Activated T-helper 2 cell treated with anti-CD3 and anti-CD28 coated beads, Interferon-gamma antibody, Interleukin-2, Interleukin-4, amounts not matched to agents 10 μg/mL and 5 μg/mL and 100 μg/mL, durations not matched to agents 14 hours and 24 hours and 36 hours (primary cell): ENCODE measurements around the gene RHOU. TPM values are rescaled to one million over a fixed set of nuclear protein-coding genes. Genes with fewer than 3 reads are reported as not detected.

Source experiments
- DNase-seq: peaks from one replicate; pipeline ENCODE4 v3.0.0; 2021; ENCODE audit warnings: low spot score
- H3K27ac Mint-ChIP-seq: one replicate; pipeline ENCODE4 v1.8.0; 2021; ENCODE audit warnings: mixed read lengths
- H3K27me3 Mint-ChIP-seq: one replicate; pipeline ENCODE4 v1.8.0; 2021; ENCODE audit warnings: low read depth, mixed read lengths
- H3K36me3 Mint-ChIP-seq: one replicate; pipeline ENCODE4 v1.8.0; 2021; ENCODE audit warnings: low read depth, mixed read lengths
- H3K4me1 Mint-ChIP-seq: one replicate; pipeline ENCODE4 v1.8.0; 2021; ENCODE audit warnings: low read depth, mixed read lengths
- H3K4me3 Mint-ChIP-seq: one replicate; pipeline ENCODE4 v1.8.0; 2021; ENCODE audit warnings: low read depth, mild to moderate bottlenecking, moderate library complexity, mixed read lengths
- H3K9me3 Mint-ChIP-seq: one replicate; pipeline ENCODE4 v1.8.0; 2021; ENCODE audit warnings: mixed read lengths
- intact Hi-C: fragments of 100-400 bp; cut with micrococcal nuclease; formaldehyde crosslinking; loops from one replicate; pipeline ENCODE4 v1.15.1; 2023
- total RNA-seq: library from RNA; stranded (reverse); gene quantifications from 2 replicates; pipeline ENCODE4 v1.2.3, GENCODE V29; 2022

RHOU gene
- total RNA-seq, 1 donor from 2014 or later: 0.18 TPM

DNA sequence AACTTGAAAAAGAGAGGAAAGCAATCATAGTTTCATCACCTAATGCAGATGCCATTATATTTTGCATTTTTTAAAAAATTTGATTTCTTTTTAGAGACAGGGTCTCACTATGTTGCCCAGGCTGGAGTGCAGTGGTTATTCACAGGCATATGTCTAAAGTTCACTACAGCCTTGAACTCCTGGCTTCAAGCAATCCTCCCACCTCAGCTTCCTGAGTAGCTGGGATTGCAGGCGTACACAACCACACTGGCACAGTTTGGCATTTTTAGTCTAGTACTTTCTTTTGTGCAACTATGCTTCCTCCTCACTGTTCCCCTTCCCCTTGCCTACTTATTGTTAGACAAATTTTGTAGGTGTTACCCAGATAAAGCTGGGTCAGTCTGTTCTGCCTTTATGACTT is 18.0 kb downstream of the RHOU start:
- Mint-ChIP-seq H3K4me3 (no peak overlapping the region), H3K36me3 (no peaks in the 10 kb centered on the region), H3K27ac (no peak overlapping the region), H3K9me3 (peaks cover 7% of the 10 kb centered on the region), H3K4me1 (peaks cover 32% of the 10 kb centered on the region), H3K27me3 (peaks cover 39% of the 10 kb centered on the region)
- DNase-seq: no peak
- intact Hi-C loops: no loop called here

DNA sequence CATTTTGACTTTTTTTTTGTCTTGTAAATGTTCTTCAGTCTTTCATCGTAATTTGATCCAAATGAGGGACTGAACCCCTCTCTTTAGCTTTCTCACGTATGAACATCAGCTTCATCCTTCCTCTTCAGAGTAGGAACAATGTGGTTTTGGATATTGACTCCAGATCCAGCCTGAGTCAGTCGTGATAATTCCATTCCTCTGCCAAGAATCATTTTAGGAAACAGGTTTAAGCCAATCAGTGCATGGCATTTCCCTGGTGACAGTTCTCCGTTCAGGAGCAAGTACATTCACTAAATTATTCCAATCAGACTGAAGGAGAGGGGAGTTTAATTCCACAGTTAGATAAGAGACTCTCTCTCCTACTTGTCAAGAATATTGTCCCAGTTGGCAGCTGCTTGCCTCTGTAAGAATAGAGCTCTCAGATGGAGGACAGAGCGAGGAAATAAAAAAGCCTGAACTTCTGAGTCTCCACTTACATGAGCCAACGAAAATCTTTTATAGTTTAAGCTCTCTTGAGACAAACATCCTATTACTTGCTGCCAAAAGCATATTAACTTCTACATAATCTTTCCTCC is 18.6 kb downstream of the RHOU start:
- intact Hi-C loops: no loop called here
- Mint-ChIP-seq H3K36me3 (no peaks in the 10 kb centered on the region), H3K27me3 (peaks cover 39% of the 10 kb centered on the region), H3K27ac (no peak overlapping the region), H3K9me3 (peaks cover 7% of the 10 kb centered on the region), H3K4me1 (peaks cover 26% of the 10 kb centered on the region), H3K4me3 (no peak overlapping the region)
- DNase-seq: no peak

DNA sequence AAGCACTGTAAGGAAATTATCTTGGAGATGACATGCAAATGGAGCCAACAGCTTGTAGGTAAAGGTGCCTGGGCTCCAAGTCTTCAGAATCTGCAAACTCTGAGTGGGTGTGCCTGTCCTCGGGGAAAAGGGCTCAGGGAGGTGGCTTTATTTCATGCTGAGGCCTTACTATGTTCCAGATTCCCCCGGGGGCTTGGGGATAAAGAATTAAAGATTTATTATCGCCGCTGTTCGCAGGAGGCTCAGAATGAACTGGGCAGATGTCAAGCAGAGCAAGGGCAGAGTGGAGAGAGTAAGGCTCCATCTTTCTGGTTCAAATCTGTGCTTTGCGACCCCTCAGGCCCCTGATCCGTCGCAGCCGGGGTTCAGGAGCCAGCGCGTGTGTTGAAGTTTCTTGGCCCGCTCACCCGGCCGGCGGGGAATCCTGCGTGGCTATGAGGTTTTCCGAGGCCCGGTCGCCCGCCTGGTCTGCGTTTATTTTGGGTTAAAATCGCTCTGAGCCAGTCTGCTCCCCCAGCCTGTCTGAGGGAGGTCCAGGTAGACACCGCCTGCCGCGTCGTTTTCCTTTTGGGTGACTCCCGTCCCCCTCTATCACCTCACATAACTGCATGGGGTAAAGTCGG is 19.5 kb downstream of the RHOU start:
- intact Hi-C loops: no loop called here
- H3K4me1 Mint-ChIP-seq: peaks cover 24% of the 10 kb centered on the region
- H3K4me3 Mint-ChIP-seq: no peak overlapping the region
- no peaks in the 10 kb centered on the region for H3K36me3 Mint-ChIP-seq
- H3K27ac Mint-ChIP-seq: no peak overlapping the region
- H3K27me3 Mint-ChIP-seq: peaks cover 39% of the 10 kb centered on the region
- peaks cover 7% of the 10 kb centered on the region for H3K9me3 Mint-ChIP-seq
- DNase-seq: no peak

DNA sequence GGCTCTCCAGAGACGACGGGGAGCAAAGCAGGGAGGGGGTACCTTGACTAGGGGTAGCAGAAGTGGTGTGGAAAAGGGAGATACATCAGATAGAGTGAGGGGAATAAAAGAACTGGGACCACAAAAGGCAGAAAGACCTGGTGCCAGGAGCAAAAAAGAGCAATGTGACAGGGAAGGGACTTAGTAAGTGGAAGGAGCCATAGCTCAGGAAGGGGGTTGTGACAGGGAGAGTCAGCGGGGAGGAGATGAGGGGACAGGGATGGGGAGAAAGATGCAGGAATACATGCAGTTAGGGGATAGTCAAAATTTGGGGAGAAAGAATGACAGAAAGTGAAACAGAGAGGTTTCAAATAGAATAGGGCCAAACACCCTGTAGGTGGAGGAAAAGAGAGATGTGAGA is 20.5 kb downstream of the RHOU start:
- peaks cover 21% of the 10 kb centered on the region for H3K4me1 Mint-ChIP-seq
- intact Hi-C loops: no loop called here

GRCh38 chr1:228756457-228756856 is 21.2 kb downstream of the RHOU start:
- intact Hi-C loops: no loop called here
- DNase-seq: no peak
- H3K4me3 Mint-ChIP-seq: no peak overlapping the region
- H3K36me3 Mint-ChIP-seq: no peaks in the 10 kb centered on the region
- H3K27me3 Mint-ChIP-seq: peaks cover 44% of the 10 kb centered on the region
- peaks cover 7% of the 10 kb centered on the region for H3K9me3 Mint-ChIP-seq
- no peak overlapping the region for H3K27ac Mint-ChIP-seq
- peaks cover 15% of the 10 kb centered on the region for H3K4me1 Mint-ChIP-seq

More for the DNA sequence above, 20.5 kb downstream of the RHOU start:
- Mint-ChIP-seq H3K4me3 (no peak overlapping the region), H3K9me3 (peaks cover 7% of the 10 kb centered on the region), H3K27me3 (peaks cover 41% of the 10 kb centered on the region), H3K36me3 (no peaks in the 10 kb centered on the region), H3K27ac (no peak overlapping the region)
- no peak for DNase-seq

GRCh38 chr1:228758447-228758846 is 23.2 kb downstream of the RHOU start:
- H3K36me3 Mint-ChIP-seq: no peaks in the 10 kb centered on the region
- H3K4me3 Mint-ChIP-seq: no peak overlapping the region
- peaks cover 51% of the 10 kb centered on the region for H3K27me3 Mint-ChIP-seq
- H3K27ac Mint-ChIP-seq: no peak overlapping the region
- H3K4me1 Mint-ChIP-seq: peaks cover 10% of the 10 kb centered on the region
- peaks cover 7% of the 10 kb centered on the region for H3K9me3 Mint-ChIP-seq
- DNase-seq: no peak
- intact Hi-C loops: no loop called here

- Mint-ChIP-seq H3K4me3 (no peak overlapping the region), H3K36me3 (no peaks in the 10 kb centered on the region), H3K27me3 (peaks cover 38% of the 10 kb centered on the region), H3K4me1 (peaks cover 7% of the 10 kb centered on the region), H3K27ac (no peak overlapping the region), H3K9me3 (peaks cover 7% of the 10 kb centered on the region)
- no peak for DNase-seq
- intact Hi-C loops: no loop called here
Observed at GRCh38 chr1:228760979-228761378, 25.7 kb downstream of the RHOU start.

GRCh38 chr1:228763561-228763960 is 28.3 kb downstream of the RHOU start:
- H3K9me3 Mint-ChIP-seq: no peaks in the 10 kb centered on the region
- intact Hi-C loops: no loop called here
- H3K27ac Mint-ChIP-seq: no peak overlapping the region
- H3K4me1 Mint-ChIP-seq: peaks cover 8% of the 10 kb centered on the region
- no peak overlapping the region for H3K4me3 Mint-ChIP-seq
- peaks cover 36% of the 10 kb centered on the region for H3K27me3 Mint-ChIP-seq
- no peak for DNase-seq
- H3K36me3 Mint-ChIP-seq: no peaks in the 10 kb centered on the region

GRCh38 chr1:228765168-228765946 is 30.1 kb downstream of the RHOU start:
- H3K27ac Mint-ChIP-seq: no peak overlapping the region
- H3K36me3 Mint-ChIP-seq: no peaks in the 10 kb centered on the region
- H3K4me3 Mint-ChIP-seq: no peak overlapping the region
- intact Hi-C loops: no loop called here
- H3K27me3 Mint-ChIP-seq: peaks cover 42% of the 10 kb centered on the region
- no peak for DNase-seq
- H3K4me1 Mint-ChIP-seq: peaks cover 8% of the 10 kb centered on the region
- H3K9me3 Mint-ChIP-seq: no peaks in the 10 kb centered on the region

DNA sequence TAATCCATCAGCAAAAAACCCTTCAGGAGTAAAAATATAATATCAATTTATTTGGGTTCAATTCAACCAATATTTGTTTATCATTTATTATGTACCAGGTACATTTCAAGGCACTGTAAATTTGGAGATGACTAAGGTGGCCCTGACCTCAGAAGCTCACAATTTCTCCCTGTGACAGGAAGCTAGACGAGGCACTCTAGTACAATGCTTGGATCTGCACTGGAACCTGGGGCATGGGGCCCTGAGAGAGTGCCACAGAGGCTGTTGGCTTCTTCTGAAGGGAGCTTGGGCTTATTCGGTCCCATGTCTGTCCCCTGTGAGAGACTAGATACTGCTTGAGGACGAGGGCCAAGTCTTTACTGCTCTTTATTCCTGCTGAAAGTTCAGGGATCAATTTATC is 31.5 kb downstream of the RHOU start:
- Mint-ChIP-seq H3K27me3 (peaks cover 39% of the 10 kb centered on the region), H3K27ac (no peak overlapping the region), H3K9me3 (no peaks in the 10 kb centered on the region), H3K4me3 (no peak overlapping the region), H3K4me1 (peaks cover 8% of the 10 kb centered on the region), H3K36me3 (no peaks in the 10 kb centered on the region)
- intact Hi-C loops: no loop called here
- DNase-seq: no peak

- H3K27ac Mint-ChIP-seq: no peak overlapping the region
- no peak overlapping the region for H3K4me3 Mint-ChIP-seq
- no peaks in the 10 kb centered on the region for H3K36me3 Mint-ChIP-seq
- H3K27me3 Mint-ChIP-seq: peaks cover 34% of the 10 kb centered on the region
- intact Hi-C loops: no loop called here
- no peaks in the 10 kb centered on the region for H3K9me3 Mint-ChIP-seq
- H3K4me1 Mint-ChIP-seq: peaks cover 8% of the 10 kb centered on the region
- no peak for DNase-seq
Observed at GRCh38 chr1:228767636-228768354, 32.5 kb downstream of the RHOU start.

- no peak overlapping the region for H3K4me3 Mint-ChIP-seq
- H3K4me1 Mint-ChIP-seq: peaks cover 8% of the 10 kb centered on the region
Observed at GRCh38 chr1:228768355-228769000, 33.2 kb downstream of the RHOU start.

More at GRCh38 chr1:228768355-228769000, 33.2 kb downstream of the RHOU start:
- intact Hi-C loops: no loop called here
- no peaks in the 10 kb centered on the region for H3K36me3 Mint-ChIP-seq
- DNase-seq: no peak
- no peak overlapping the region for H3K27ac Mint-ChIP-seq
- peaks cover 30% of the 10 kb centered on the region for H3K27me3 Mint-ChIP-seq
- H3K9me3 Mint-ChIP-seq: no peaks in the 10 kb centered on the region
